ENCODE results near the gene PSD2. TPM values are rescaled to one million over a fixed set of nuclear protein-coding genes. Genes with fewer than 3 reads are reported as not detected.

The PSD2 gene
- total RNA-seq, 1 experiment from 2014 or later = 0.10 TPM

- no peak for DNase-seq (ENCODE audit: low read depth)
These were observed 77.5 kb downstream of the PSD2 start for GRCh38 chr5:139872851-139873794.

GRCh38 chr5:139875957-139876356 is 80.3 kb downstream of the PSD2 start:
- DNase-seq (ENCODE audit: low read depth) = no peak

- peak; percentile 75 for DNase-seq (ENCODE audit: low read depth)
These were observed 81.6 kb downstream of the PSD2 start for GRCh38 chr5:139877129-139877597.

GRCh38 chr5:139878093-139878492 is 82.5 kb downstream of the PSD2 start:
- DNase-seq (ENCODE audit: low read depth) = no peak

GRCh38 chr5:139880416-139881142 is 85.0 kb downstream of the PSD2 start:
- no peak for DNase-seq (ENCODE audit: low read depth)

- no peak for DNase-seq (ENCODE audit: low read depth)
These were observed 85.6 kb downstream of the PSD2 start for GRCh38 chr5:139881143-139881733.

- DNase-seq (ENCODE audit: low read depth) = no peak
These were observed 86.7 kb downstream of the PSD2 start for GRCh38 chr5:139882316-139882715.

- DNase-seq (ENCODE audit: low read depth) = no peak
These were observed 87.4 kb downstream of the PSD2 start for GRCh38 chr5:139882961-139883539.

GRCh38 chr5:139884144-139884543 is 88.5 kb downstream of the PSD2 start:
- DNase-seq (ENCODE audit: low read depth) = no peak

- DNase-seq (ENCODE audit: low read depth) = no peak
These were observed 89.1 kb downstream of the PSD2 start for GRCh38 chr5:139884734-139885133.

GRCh38 chr5:139885172-139885856 is 89.7 kb downstream of the PSD2 start:
- no peak for DNase-seq (ENCODE audit: low read depth)

- no peak for DNase-seq (ENCODE audit: low read depth)
These were observed 90.2 kb downstream of the PSD2 start for GRCh38 chr5:139885857-139886208.

GRCh38 chr5:139886213-139886612 is 90.6 kb downstream of the PSD2 start:
- DNase-seq (ENCODE audit: low read depth) = no peak

GRCh38 chr5:139888370-139888769 is 92.8 kb downstream of the PSD2 start:
- DNase-seq (ENCODE audit: low read depth) = no peak

GRCh38 chr5:139889410-139889809 is 93.8 kb downstream of the PSD2 start:
- DNase-seq (ENCODE audit: low read depth) = no peak

- DNase-seq (ENCODE audit: low read depth) = no peak
These were observed 98.3 kb downstream of the PSD2 start for GRCh38 chr5:139893873-139894272.

Small RNA genes within 50 kb of the gene (small RNA-seq; reads per million reads assigned to genes)
- not detected for gene AC008667.4

Other genes with a start within 250 kb of the PSD2 start
- 83.2 and 84.4 TPM in 2 replicates for gene UBE2D2, start 234.5 kb upstream of the PSD2 start, total RNA-seq (2014; rRNA removed; shearing (Covaris generic))
- gene CXXC5, start 147.5 kb upstream of the PSD2 start, total RNA-seq (2014; rRNA removed; shearing (Covaris generic)) = 49.4 and 54.9 TPM in 2 replicates
- 9.2 and 10.4 TPM in 2 replicates for gene NRG2, start 247.5 kb downstream of the PSD2 start, total RNA-seq (2014; rRNA removed; shearing (Covaris generic))